GM18868 (cell line): ENCODE results near the gene LENG8.
A peak's percentile ranks its signal among the peaks of the same experiment; 100 is the strongest.

Experiments used
- ATAC-seq: cut with Tn5 transposase; IDR thresholded peaks from one replicate; pipeline ENCODE4 v1.9.1; 2021; ENCODE audit warnings: mild to moderate bottlenecking, moderate library complexity; ENCODE audit not compliant: unreplicated experiment

LENG8 gene

GRCh38 chr19:54448774-54449700 is at the start of gene LENG8:
Gene LENG8 (plus strand): TSS chr19:54449199. CDS start chr19:54451345, 2,146 bp downstream.
- ATAC-seq = peak; percentile 90

- no peak for ATAC-seq
These were observed 48.1 kb upstream of the LENG8 start for GRCh38 chr19:54400913-54401312.

GRCh38 chr19:54403054-54403453 is 45.9 kb upstream of the LENG8 start:
- no peak for ATAC-seq

- ATAC-seq = no peak
These were observed 43.4 kb upstream of the LENG8 start for GRCh38 chr19:54405628-54406027.

- ATAC-seq = no peak
These were observed 41.2 kb upstream of the LENG8 start for GRCh38 chr19:54407780-54408179.

- ATAC-seq = no peak
These were observed 40.5 kb upstream of the LENG8 start for GRCh38 chr19:54408456-54409026.

GRCh38 chr19:54411033-54411432 is 38.0 kb upstream of the LENG8 start:
- no peak for ATAC-seq

- no peak for ATAC-seq
These were observed 36.1 kb upstream of the LENG8 start for GRCh38 chr19:54412877-54413276.

- ATAC-seq = no peak
These were observed 34.8 kb upstream of the LENG8 start for GRCh38 chr19:54414156-54414555.

- no peak for ATAC-seq
These were observed 33.6 kb upstream of the LENG8 start, which contains the start of gene TTYH1 for GRCh38 chr19:54415208-54415900. Gene TTYH1 (plus strand): TSS chr19:54415464. CDS start chr19:54415553, 89 bp downstream.

- ATAC-seq = no peak
These were observed 32.9 kb upstream of the LENG8 start for GRCh38 chr19:54415901-54416673.

- no peak for ATAC-seq
These were observed 32.1 kb upstream of the LENG8 start for GRCh38 chr19:54416695-54417491.

GRCh38 chr19:54418030-54418929 is 30.7 kb upstream of the LENG8 start:
- no peak for ATAC-seq

GRCh38 chr19:54418930-54419800 is 29.8 kb upstream of the LENG8 start:
- ATAC-seq = no peak

GRCh38 chr19:54420068-54420382 is 29.0 kb upstream of the LENG8 start:
- no peak for ATAC-seq

- no peak for ATAC-seq
These were observed 28.4 kb upstream of the LENG8 start for GRCh38 chr19:54420383-54421168.

GRCh38 chr19:54421169-54421516 is 27.9 kb upstream of the LENG8 start:
- no peak for ATAC-seq

- ATAC-seq = no peak
These were observed 27.5 kb upstream of the LENG8 start for GRCh38 chr19:54421521-54421920.
